ENCODE measurements around the gene GPC6.

GPC6 gene

GRCh38 chr13:94031609-94032008, 805.0 kb downstream of the GPC6 start:
- DNase-seq (ENCODE audit: low read depth in 2 of 2): no peak

DNA sequence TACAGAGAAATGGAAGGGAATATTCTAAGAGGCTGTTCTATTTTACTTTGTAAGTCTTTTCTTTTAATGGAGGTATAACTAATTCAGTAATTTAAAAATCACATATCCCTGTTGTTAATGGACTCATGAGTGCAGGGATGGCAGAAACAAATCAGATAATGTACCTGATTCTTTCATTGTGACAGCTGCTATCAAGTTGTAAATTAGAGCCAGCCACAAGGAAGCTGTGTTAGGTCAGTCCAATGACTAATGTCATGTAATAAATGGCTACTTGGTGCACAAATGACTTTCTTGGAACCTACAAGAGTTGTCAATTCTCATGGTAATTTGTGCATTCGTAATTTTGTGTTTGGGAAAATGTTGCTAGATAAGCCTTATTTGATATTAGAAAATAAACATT, 806.5 kb downstream of the GPC6 start:
- DNase-seq (ENCODE audit: low read depth in 2 of 2): no peak

GRCh38 chr13:94033830-94034642, 807.4 kb downstream of the GPC6 start:
- no peak for DNase-seq (ENCODE audit: low read depth in 2 of 2)

GRCh38 chr13:94050039-94050438, 823.4 kb downstream of the GPC6 start:
- DNase-seq (ENCODE audit: low read depth in 2 of 2): no peak

- DNase-seq (ENCODE audit: low read depth in 2 of 2): no peak
Observed at GRCh38 chr13:94050686-94051085, 824.1 kb downstream of the GPC6 start.

DNA sequence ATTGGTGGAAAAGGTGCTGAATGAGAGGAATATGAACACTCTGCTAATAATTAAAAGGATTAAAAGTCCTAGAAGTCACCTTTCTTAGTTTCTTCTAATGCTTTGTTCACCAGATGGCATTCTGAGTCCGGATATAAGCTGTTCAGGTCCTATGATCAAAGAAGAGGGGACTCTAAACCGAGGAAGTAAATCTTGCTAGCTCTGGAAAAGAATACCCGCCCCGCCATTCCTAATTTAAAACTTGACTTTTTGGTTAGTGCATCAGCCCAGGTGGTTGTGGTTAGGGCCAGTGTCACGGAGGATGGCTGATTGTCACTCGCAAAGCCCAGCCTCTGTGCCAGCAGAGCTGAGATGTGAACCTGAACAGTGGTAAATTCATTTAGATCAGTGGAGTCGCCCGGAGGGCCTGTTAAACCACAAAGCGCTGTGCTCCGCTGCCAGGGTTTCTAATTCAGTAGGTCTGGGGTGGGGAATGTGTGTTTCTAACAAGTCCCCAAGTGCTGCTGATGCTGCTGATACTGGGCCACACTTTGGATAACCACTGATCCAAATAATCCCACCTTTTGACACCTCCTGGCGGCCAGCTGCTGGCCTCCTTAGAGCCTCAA, 827.5 kb downstream of the GPC6 start:
- no peak for DNase-seq (ENCODE audit: low read depth in 2 of 2)

DNA sequence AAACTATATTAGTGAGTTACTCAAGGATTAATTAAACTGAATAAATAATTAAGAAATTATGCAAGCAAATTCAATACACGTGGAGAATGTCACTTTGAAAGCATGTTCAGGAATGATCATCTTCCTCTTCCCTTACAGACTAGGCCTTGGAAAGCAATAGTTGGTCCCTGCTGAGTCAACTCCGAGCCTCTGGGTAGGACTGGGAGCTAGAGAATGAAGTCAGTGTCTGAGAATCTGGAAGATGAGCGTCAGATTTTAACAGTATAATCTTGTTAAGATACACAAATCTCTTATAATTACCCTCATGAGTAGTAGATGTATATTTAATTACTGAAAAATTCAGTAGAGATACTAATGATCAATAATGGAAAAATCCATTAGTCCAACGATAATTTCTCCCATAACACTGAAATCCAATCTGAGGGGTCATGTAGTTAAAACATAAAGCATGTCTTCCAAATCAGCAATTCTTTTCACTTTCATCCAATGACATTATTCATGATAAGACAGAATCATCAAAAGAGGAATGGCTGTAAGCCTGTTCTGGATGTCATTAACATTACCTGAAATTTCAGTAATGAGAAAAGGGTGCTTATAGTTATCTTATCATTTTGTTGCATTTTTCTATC, 829.9 kb downstream of the GPC6 start:
- no peak for DNase-seq (ENCODE audit: low read depth in 2 of 2)

DNA sequence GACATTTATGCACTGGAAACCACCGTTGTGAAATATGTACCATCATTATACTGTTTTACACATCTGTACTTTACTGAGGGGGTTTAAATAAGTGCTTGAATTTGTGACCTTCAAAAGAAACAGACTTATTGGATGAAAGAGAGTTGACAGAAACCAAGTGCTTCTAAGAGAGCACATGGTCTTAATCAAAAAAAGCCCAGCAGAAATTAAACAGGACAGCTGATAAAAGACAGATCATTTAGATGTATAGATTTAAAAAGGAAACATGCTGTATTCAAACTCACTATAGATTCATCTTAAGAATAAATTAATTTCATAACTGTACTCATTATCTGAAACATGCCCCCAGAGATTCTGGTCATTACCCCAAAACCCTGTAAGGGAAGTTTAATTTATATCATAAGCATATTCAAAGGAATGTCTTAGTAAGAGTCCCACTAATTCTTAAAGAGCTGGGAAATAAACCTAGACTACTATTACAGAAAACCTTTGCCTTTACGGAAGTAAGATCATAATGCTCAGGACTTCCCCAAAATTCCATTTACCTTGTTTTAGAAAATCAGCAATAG, 831.1 kb downstream of the GPC6 start:
- no peak for DNase-seq (ENCODE audit: low read depth in 2 of 2)

GRCh38 chr13:94058821-94059360, 832.3 kb downstream of the GPC6 start:
- DNase-seq (ENCODE audit: low read depth in 2 of 2): no peak

GRCh38 chr13:94061301-94061700, 834.7 kb downstream of the GPC6 start:
- peak in 1 of 2 experiments; percentile 25 for DNase-seq (ENCODE audit: low read depth in 2 of 2)

DNA sequence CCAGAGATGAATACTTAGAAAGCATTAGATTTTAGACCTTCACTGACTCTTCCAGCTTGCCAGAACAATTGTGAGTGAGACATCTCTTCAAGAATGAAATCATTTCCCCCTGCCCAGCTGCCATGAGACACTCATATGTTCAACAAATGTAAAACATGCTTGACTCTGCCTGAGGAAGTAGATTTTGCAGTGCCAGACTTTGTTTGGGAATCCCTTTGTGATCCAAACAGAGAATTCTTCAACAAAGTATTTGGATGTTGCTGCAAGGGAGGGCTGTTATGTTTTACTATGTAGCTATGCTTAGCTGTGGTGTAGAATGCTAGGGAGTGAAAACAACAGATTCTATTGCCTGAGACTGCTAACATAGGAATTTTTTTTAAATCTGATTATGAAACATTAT, 836.5 kb downstream of the GPC6 start:
- peak; percentile 61 to 69 for DNase-seq (ENCODE audit: low read depth in 2 of 2)

- DNase-seq (ENCODE audit: low read depth in 2 of 2): no peak
Observed at GRCh38 chr13:94063848-94064247, 837.2 kb downstream of the GPC6 start.

DNA sequence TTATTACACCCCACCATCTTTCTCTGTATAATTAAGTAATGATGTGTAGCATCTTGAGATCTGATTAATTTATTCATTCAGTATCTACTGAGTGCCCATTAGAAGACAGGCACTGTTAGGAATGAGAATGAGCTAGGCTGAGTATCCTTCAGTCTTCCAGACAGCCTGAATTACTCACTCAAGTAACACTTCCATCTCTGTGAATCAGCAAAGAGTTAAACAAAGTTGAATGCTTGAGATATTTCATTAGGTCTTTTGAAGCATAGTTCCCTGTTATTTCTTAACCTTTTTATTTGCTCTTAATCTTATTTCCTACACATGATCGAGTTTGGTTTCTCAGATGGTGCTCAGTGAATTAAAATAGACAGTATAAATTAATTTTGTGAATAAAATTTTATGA, 839.1 kb downstream of the GPC6 start:
- peak in 1 of 2 experiments; percentile 23 for DNase-seq (ENCODE audit: low read depth in 2 of 2)

DNA sequence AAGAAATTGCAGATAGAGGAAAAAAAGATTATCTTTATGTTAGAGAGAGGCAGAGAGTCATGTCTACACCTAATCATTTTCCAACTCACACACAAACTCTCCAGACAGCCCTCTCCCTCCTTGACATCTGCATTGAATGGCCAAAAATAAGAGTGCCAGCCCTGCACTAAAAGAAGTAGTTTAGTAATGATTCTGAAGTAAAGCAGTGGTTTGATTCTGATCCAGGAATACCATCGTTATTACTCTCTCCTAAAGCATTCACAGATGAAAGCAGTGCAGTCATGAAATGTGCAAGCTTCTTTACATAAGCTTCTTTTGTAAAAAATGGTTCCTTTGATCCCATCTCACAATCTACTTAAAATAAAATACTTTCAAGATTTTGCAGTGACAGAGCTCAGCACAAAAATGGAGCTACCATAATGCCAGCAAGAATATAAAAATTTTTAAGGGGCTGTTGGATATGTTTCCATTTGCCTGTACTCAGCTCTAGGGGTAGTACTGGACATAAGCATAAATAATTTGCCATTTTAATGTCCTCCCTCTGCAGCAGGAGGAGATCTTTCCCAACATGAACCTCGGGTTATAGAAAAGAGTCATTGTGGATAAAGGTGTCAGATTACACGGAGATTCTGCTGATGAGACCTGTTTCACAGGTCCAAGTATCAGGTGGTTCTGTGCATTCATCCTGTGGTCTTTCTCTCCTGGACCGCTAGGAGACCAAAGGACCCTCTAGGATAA, 846.6 kb downstream of the GPC6 start:
- peak; percentile 86 to 89 for DNase-seq (ENCODE audit: low read depth in 2 of 2)

DNA sequence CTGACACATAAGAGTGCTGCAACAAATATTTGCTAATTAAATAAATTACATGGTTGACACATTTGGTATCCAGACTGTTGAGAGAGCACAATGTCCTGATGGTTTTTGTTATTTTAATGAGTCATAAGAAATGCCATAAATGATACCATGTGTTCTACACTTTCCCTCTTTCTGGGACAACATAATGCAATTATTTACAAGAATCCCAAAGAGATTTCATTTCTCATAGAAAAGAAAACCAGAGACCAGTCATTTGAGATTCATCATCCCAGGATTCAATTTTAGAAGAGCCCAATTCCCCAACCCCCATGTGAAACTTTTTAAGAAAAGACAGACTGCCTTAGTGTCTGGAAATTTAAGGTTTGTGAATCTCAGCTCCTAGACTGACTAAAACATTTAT, 853.3 kb downstream of the GPC6 start:
- peak; percentile 67 for DNase-seq (ENCODE audit: low read depth in 2 of 2)

DNA sequence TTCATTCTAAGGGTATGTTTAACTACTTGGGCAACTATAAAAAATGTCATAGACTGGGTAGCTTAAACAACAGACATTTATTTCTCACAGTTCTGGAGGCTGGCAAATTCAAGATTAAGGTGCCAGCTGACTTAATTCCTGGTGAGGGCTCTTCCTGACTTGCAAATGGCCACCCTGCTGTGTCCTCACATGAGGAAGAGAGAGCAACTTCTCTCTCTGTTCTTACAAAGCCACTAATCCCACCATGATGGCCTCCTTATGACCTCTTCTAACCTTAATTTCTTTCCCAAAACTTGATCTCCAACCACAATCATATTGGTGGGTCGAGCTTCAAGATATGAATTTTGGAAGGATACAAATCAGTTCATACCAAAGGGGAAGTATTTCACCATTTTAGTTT, 853.9 kb downstream of the GPC6 start:
- no peak for DNase-seq (ENCODE audit: low read depth in 2 of 2)

- DNase-seq (ENCODE audit: low read depth in 2 of 2): no peak
Observed at GRCh38 chr13:94087100-94087499, 860.5 kb downstream of the GPC6 start.

- DNase-seq (ENCODE audit: low read depth in 2 of 2): no peak
Observed at GRCh38 chr13:94088742-94089141, 862.1 kb downstream of the GPC6 start.

DNA sequence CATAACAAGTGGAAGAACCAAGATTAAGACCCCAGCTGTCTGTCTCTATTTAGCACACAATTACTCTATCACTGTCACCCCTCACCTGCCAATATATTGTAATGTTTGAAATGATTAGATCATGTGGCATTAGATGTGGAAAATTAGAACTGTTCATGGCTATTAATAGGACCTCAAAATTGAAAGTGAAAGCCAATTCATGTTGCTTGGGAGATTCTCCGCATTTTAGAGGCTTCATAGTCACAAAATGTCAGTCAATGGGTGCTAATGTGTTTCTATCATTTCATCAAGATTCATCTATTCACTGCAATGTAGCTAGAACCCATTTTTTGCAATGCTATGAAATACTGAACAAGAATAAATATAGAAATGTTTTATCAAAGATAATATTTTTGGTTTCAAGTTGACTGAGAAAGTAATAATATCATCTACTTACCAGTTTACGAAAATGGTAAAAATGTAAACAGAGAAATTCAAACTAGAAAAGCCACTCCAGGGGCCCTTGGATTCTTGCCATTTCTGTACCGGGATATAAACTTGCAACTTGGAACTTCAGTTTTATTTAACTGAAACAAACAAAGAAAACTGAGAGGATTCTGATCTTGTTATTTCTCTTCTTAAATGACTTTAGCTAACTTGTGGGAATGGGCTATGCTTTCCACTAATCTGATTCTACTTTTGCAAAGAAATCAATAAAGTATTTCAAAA, 864.3 kb downstream of the GPC6 start:
- no peak for DNase-seq (ENCODE audit: low read depth in 2 of 2)

- peak; percentile 73 to 81 for DNase-seq (ENCODE audit: low read depth in 2 of 2)
Observed at GRCh38 chr13:94093652-94094315, 867.2 kb downstream of the GPC6 start.
